CD4-positive, alpha-beta T cell treated with Interleukin-1 beta for 1 hour (primary cell): Measurements from ENCODE around the gene GLIS1.
"Not testable (repeated sequence)": the region's sequence is repeated elsewhere in the genome, so short reads cannot be mapped to it uniquely, and the experiment has no call there.

Experiments used
- DNase-seq, 2 donors: peaks; one replicate each; pipeline ENCODE4 v3.0.0-alpha.2; 2020 to 2022

The GLIS1 gene

DNA sequence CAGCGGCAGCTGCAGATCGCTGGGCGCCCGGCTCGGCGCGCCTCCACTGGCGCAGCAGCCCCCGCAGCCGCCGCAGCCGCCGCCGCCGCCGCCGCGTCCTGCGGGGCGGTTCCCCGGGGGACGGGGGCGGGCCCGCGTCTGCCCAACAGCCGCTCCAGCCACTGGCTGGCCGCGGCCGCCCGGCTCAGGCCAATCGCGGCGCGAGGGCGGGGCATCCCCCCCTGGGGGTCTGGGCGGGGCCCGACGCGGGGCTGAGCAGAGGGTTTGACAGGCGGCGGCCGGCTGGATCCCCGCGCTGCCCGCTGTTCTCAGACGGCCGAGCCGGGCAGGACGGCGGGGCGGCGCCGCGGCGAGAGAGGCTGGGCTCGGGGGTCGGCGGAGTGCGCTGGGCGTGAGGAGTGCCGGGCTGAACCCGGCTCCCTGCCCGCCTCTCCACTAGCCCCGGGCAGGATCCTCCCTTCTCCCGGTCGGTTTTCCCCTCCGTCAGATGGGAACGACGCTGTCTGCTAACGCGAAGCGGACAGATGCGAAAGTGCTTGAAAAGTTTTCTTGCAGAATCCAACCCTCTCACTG is at the start of gene GLIS1:
Gene GLIS1, minus strand, starts transcription at position 56 of the 573 bp plus-strand sequence. CDS start 1,100 bp downstream, outside the sequence.
- DNase-seq = peak; percentile 31 to 63

DNA sequence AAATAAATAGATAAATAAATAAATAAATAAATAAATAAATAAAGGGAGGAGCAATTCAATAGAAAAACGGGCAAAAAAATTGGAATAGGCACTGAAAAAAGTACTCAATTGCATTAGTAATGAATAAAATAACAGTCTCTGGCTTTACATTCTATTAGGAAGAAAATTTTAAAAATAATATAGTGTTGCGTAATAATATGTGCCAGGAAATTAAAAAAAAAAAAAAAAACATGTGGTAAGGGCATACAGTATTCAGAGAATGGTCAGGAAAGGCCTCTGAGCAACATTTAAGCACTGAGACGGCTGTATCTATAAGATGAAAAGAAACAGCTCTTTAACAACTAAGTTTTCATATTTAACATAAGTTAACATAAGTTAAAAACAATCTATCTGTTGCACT is 48.7 kb upstream of the GLIS1 start:
- DNase-seq = no peak

DNA sequence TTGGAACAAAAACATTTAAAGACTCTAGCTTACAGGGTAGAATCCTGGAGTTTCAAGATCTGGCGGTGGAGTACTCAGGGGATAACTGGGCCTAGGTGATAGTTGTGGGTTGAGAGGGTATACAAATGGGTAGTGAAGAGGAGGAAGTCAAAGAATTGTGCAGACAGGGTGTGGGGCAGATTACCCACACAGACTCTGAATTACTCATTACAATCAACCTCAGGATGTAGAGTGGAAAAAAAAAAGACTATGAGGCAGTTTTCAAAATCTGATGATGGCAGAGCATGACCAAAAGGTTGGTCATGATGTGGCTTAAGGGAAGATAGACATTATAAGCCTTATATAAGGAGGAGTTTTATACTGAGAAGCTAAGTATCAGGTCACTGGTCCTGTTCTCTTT is 44.1 kb upstream of the GLIS1 start:
- no peak for DNase-seq

DNA sequence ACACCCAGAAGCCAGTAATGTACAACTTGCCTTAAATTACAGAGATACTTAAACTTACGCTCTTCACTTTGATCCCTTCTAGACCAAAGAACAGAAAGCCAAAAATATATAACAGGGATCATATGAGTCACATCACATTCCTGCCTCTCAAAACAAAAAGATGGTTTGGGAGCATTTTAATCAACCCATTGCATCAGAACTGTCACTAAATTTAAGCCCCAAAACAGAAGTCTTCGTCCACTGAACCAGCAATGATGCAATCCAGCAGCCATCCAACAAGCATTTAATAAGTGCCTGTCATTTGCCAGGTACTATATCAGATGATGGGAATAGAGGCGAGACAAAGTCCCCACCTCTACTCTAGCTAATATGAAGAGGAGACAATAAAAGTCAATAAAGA is 42.7 kb upstream of the GLIS1 start:
- DNase-seq = no peak

DNA sequence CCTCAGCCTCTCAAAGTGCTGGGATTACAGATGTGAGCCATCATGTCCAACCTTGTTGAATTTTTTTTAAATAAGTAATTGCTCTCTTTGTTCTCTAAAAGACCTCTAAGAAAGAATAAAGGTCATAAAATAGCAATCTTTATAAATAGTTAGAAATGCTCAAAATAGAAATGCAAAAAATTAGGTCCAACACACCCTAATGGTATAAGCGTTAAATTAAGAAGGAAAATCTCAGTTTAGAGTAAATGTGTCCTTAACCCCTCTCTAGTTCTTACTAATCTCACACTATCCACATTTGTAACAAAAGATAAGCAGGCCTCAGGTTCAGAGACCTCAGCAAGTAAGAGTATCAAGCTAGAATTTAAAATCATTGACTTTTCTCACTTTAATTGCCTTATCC is 38.3 kb upstream of the GLIS1 start:
- DNase-seq = no peak

DNA sequence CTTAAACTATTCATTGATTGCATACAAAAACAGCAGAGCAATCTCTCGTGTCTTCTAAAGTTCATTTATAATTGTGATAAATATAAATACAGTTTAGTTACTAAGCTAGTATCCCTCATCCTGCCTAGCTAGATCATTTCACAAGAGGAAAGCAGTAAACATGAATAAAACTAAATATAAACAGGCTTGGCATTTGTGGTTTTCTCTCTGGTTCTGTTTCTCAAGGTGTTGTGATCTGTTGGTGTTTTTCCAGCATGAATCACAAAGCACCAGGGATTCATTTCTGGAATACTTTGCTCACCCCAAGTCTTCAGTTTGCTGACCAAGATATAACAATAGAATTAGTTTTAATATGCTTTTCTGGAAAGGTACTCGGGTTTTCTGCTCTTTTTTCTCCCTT is 32.7 kb upstream of the GLIS1 start:
- DNase-seq = no peak

DNA sequence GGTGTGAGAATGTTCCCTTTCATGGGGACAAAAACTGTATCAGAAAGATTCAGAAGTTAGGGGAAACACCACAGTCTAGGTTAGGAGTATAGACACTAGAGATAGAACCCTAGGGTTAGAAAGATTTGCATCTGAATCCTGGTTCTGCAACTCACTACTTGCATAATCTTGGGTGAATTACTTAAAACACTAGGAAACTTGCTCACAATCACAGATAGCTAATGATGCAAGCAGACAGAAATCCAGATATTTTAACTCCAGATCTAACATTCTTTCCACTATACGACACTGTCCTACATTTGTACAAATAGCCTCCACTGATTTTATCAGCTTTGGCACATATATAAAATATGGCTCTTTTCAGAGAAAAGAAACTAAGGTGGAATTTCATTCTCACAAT is 30.8 kb upstream of the GLIS1 start:
- no peak for DNase-seq

DNA sequence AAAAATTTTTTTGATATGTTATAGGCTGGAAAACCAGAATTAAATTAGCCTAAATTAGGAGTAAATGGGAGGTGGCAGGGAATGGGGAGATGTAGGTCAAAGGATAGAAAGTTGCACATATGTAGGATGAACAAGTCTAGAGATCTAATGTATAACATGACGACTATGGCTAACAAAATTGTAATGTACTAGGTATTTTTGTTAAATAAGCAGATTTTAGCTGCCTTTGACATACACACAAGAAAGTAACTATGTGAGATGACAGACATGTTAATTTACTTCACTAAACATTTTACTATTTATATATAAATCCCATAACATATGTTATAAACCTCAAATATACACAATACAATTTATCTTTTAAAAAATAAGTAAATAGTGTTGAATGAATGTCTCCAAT is 30.2 kb upstream of the GLIS1 start:
- DNase-seq = no peak

DNA sequence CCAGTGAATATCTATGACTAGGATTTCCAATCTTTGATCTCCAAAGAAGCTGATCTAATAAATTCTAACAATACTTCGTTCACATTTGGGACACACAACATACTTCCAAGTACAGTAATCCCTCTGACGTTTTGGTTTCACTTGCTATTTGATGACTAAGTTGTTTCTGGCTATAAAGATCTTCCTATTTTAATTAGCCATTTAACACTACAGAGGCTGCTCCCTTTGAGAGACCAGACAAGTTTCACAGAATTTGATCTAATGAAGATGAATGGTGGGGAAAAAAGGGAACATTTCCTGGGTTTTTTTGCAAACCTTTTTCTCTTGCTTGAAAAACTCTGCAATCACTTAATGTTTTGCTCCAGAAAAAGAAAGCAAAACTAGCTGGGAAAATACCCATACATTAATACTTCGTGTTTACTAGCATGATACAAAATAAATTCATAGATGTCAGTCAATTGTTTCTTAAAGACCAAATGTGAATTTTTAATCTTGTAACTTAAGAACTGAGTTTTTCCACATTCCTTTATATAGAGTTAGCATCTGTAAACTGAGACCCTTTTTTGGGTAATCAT is 28.0 kb upstream of the GLIS1 start:
- peak in 1 of 2 donors; percentile 4 for DNase-seq

DNA sequence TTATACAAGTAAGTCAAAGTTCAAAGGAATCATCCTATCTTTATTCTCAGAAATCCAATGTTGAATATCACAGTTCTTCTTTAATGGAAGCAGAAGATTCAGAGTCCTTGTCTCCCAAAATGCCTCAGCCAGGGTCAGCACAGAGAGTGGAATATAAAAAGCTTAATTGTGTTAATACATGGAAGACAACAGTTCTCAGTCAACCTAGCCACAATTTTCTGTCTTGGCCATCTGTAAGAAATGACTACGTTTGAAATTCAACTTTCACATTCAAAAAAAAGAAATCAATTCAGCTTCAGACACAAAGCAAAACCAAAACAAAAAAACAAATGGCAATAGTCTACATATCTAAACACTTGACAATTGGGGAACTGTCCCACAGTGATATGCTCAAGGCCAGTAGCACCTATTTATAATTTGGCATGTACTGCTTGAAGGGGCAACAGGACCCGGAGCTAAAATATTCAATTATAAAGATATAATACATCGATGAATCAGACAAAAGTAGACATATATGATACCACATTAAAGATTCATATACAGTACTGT is 27.3 kb upstream of the GLIS1 start:
- DNase-seq = no peak

DNA sequence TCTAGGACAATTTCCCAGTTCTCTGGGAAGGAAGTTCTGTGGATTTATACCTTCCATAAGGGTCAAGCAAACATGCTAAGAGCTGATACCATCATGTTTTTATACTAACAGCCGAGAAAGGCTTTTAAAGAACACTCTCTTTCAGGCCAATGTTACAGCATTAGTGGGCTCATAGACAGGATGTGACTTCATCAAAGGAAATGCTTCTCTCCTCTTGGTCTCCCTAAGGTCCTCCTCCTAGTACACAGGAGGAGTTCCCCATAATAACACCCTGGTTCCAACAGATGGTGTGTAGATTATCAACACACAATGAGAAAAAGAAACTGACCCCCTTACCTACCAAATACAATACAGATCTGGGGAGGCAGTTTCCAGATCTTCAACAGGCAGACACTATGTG is 26.7 kb upstream of the GLIS1 start:
- DNase-seq = peak in 1 of 2 donors; percentile 44

DNA sequence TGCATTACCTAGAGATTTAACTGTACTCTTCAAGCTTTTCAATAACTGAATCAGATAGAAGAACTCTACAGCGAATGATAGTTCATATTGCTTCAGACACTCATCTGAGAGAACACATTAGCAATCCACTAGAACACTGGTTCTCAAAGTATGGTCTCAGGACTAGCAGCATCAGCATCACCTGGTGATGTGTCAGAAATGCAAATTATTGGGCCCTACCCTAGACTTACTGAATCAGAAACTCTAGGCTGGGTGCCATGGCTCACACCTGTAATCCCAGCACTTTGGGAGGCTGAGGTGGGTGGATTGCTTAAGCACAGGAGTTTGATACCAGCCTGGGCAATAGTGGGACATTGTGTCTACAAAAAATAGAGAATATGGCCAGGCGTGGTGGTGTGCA is 24.9 kb upstream of the GLIS1 start:
- DNase-seq = no peak

DNA sequence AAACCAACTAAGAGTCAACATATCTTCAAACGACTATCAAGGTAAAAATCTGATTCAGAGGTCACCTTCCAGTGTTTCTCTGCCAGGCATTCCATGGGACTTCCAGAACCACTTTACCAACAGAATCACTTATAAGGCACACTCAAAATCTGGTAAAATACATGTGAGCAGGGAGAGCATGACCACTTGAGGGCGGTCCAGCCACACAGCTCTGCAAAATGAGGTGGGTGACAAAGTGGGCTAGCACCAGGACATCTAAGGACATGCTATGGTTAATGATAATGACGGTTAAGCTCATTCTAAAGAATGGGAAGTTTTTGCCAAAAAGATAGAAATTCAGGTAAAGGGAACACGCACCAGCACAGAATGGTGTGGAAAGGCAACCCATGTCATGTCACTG is 24.5 kb upstream of the GLIS1 start:
- no peak for DNase-seq

DNA sequence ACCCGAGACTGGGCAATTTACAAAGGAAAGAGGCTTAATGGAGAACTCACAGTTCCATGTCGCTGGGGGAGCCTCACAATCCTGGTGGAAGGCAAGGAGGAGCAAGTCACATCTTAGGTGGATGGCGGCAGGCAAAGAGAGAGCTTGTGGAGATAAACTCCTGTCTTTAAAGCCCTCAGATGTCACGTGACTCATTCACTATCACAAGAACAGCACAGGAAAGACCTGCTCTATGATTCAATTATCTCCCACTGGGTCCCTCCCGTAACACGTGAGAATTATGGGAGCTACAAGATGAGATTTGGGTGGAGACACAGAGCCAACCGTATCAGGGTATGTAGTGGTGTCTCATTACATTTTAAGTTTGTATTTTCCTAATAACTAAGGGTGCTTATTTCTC is 21.5 kb upstream of the GLIS1 start:
- DNase-seq = not testable (repeated sequence)

DNA sequence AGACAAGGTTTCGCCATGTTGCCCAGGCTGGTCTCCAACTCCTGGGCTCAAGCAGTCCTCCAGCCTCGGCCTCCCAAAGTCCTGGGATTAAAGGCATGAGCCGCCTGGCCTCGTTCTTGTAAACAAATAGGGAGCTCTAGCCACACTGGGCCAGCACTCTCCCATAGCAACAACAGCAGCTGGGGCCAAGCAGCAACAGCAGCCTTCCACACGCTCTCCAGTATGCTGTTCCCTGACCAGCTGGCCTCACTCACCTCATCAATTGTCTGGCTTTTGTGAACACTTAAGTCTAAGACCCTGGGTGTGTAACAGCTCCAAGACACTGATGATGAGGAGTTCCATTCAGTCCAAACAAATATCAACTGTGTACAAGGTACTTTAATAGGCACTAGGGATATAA is 16.9 kb upstream of the GLIS1 start:
- no peak for DNase-seq

DNA sequence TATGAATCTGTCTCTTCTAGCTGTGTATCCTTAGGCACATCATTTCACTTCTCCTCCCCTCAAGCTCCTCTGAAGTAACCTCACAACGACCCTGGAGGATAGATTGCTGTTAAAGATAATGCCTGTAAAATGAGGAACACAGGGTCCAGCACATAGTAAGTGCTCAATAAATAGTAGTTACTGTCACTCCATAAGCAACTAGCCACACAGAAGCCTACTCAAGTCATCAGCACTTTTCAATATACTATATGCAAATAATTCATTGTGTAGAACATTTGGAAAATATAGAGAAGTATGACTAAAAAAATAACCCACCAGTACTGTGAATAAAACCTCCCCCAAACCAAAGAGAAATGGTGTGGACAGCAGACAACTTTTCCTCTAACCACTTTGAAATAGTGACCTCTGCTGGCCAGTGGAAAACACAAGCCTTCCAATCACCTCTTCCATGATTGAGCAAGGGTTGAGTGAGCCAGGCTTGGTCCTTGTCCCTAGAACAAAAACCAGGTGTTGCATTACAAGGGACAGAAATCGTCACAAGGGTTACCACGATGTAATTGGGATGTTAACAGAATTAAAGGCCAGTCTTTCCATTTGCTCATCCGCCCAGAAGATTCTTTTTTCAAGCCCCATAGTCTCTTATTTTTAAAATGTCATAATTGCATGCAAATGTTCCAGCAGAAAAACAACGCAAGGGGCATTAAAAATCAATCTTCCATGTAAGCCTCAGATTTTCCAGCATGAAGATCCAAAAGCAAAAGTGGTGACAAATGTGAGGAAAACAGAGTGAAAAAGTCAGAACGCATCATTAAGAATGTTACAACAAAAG is 15.7 kb upstream of the GLIS1 start:
- DNase-seq = peak in 1 of 2 donors; percentile 25

DNA sequence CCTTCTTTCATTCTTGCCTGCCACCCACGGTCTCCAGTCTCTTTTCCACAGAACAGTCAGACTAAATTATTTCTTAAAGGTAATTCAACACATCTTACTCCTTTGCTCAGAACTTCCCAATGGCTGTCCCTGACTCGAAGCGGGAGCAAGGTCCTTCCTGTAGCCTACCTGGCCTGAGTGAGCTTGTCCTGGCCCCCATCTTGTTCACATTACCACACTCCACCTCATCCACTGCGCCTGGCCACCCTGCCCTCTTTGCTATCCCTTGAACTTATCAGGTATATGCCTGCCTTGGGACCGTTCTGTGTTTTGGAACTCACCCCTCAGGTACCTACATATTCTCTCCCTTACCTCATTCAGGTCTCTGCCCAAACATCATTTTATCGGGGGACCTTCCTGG is 13.3 kb upstream of the GLIS1 start:
- no peak for DNase-seq

DNA sequence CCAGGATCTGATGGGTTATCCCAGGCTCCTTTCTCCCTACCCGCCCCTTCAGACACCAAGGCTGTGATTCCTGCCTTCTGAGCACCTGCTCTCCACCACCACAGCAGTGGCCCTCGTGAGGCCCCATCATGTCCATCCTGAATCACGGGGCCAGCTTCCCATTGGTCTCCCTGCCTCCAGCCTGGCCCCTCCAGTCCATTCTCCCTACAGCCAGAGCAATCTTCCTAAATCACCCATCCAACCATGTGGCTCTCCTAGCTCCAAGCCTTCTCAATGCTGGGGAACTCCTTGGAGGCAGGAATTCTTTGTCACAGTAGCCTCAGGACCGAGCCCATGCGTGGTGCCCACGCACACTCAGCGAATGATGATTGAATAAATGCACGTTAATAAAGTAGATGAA is 8.9 kb upstream of the GLIS1 start:
- no peak for DNase-seq

DNA sequence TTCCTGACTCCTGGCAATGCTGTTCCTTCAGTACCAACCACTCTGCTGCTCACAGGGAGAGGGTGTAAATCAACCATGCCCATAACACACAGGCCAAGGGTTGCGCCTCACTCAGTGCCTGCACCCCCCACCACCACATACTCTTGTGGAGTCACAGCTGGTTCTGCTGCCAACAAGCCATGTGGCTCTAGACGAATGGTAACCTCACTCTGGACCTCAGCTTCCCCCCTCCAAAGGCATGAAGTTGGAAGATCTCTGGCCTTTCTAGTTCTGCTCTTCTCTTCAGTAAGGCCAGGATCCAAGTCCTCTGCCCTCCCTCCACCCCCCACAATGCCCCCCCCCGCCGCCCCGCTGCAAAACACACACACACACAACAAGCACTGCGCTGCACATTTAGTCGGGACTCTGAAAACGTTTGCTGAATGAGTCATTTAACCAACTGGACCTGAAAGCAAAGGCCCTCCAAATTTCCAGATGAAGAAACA is 1.7 kb upstream of the GLIS1 start:
- no peak for DNase-seq

DNA sequence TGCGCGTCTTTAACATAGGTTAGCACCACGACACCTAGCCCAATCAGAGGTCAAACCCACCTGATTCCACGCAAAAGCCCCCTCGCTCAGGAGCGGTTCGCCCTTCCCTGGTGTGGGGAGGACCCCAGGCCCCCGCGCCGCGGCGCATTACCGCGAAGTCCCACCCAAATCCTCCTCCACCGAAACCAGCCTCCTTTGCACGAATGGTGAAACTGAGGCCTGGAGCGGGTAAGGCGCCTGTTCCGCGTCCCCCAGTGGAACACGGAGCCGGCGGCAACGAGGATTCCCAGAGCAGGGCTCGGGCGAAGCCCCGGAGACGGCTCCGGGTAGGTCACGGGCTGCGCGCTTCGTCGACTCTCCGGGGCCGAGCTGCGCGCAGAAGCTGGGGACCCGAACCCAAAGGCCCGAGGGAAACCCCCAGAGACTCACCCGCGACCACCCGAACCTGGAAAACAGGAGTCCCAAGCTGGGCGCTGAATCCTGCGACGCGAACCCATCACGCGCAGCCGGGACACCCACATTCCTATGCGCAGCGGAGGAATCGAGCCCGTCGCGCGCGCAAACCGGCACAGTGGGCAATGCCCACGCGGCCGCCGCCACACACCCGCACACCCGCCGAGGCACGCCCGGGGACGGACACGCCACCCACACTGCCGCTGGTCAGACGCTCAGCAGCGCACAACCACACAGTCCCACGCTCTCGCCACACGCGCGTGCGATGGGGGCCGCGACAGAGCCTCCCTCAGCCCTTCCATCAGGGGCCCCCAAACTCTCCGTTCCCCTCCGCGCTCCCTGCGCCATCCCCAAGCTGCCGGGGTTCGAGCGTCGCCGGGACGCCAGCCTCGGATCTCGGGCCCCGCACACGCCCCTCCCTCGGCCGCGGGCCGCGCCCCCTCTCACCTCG is 507 bp downstream of the GLIS1 start:
- no peak for DNase-seq

DNA sequence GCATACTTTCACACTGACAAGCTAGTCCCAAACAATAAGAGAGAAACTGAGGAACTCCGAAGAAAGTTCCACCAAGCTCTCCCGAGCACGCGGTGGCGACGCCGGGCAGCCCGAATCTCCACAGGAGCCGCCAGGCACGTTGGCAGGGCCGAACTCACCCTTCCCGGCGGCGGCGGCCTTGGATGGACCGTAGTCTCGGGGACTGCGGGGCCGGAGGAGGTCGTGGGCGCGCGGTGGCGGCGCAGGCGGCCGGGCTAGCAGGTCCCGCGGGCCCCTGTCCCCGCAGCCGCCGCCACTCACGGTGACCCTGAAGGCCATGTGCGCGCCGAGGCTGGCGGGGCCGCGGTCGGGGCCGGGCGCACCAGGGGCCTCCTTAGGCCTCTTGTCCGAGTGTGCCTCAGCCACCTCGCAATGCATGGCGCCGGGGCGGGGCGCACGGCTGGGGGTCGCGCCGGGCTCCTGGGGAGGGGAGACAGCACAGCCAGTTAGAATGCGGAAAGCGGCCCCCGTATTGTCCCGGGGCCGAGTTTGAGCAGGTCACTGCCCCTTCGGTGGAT is 1.2 kb downstream of the GLIS1 start:
- no peak for DNase-seq

DNA sequence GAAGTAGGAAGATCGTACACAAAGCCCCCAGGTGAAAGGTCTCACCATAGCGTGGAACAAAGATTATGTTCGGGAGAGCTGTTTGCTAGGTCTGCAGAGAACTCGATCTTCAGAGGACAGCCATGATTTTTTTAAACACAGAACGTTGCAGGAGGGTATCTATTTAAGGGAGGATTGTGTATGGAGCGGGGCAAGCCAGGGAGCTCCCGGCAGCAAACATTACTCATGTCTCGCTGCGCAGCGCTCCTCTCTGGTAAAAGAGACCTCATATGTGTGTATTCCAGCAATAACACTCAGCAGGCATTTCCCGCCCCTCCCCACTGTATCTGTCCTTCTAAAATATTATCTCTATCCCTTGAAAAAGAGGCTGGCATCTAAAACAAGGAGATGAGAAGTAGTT is 2.7 kb downstream of the GLIS1 start:
- DNase-seq = no peak

DNA sequence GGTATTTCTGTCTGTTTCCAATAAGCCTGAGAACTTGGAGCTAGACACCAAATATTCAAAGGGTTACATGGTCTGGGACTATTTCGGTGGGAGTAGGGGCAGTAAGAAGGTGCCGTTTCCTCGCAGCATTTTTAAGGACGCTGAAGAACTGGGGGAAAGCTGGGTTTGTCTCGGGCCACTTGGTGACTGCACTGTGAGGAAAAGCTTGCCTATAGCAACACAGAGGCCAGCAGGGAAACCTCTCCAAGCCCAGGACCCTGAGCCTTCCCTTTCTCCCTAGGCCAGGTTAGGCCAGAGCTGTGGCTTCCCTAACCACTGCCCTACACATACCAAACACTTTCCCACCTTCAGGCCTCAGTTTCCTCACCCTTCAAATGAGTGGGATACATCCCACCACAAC is 3.3 kb downstream of the GLIS1 start:
- DNase-seq = no peak
